Measurements from ENCODE around the gene NPB.

The NPB gene

DNA sequence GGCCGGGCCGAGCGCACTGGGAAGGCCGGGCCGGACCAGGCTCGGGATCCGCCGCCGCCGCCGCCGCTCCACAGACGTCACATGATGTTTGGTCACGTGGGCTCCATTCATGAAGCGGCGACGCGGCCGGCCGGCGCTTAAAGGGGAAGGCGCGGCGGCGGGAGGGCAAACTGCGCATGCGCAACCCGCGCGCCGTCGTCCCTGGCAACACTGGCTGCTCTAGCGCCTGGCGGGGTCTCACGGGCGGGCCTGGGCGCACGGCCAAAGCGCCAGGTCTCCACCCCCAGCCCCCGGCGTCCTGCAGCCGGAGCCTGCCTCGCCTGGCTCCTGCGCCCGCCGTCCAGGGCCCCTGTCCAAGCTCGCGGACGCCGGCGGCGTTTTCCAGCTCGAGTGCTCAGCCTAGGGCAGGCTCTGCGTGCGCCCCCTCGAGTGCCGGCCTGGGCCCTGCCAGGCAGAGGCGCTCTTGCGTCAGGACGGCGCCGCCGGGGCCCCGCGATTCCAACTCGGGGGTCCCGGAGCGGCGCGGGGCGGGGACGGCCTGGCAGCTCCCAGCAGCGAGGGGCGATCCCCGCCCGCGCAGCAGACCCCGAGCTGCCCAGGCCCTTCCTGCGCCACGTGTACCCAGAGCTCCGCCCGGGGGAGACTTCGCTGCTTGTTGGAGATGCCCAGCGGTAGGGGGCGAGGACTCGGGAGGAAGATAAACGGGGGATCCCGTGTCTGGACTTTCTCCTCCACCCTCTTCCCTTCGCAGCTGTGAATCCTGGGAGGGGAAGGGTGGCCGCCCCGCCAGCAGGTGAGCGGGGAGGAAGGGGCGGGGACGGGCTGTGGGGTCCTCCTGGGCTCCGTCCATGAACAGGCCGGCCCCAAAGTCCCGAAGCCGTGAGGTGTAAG, 25.9 kb downstream of the NPB start, which contains the start of gene MAFG:
Gene MAFG, minus strand, starts transcription at position 83 of the 891 bp plus-strand sequence. CDS start 4,550 bp downstream, outside the sequence.
- peak; percentile 98 for DNase-seq (ENCODE audit: extremely low spot score)
- ChIA-PET CTCF (interaction anchor here (0.7 to 1.8 kb wide), 4 partner anchors 9 to 365 kb away, joined by 3 to 6 read pairs (median 4); partner anchors contain the start of gene PYCR1), POLR2A (interaction anchor here (0.6 to 5.2 kb wide), 9 partner anchors 9 to 94 kb away, joined by 3 to 37 read pairs (median 8); partner anchors contain the start of genes ANAPC11, ARHGDIA, MCRIP1 and NOTUM)
- peak; percentile 41; the same call in 1 of the 2 replicates for TF ChIP-seq LEF1 (IDR thresholded peaks at IDR 0.05; ENCODE audit: borderline replicate concordance)
- no peak for TF ChIP-seq NFRKB (IDR thresholded peaks at IDR 0.05)
- peak; percentile 42; the same call in 1 of the 2 replicates for TF ChIP-seq L3MBTL2 (conservative IDR thresholded peaks at IDR 0.05)

DNA sequence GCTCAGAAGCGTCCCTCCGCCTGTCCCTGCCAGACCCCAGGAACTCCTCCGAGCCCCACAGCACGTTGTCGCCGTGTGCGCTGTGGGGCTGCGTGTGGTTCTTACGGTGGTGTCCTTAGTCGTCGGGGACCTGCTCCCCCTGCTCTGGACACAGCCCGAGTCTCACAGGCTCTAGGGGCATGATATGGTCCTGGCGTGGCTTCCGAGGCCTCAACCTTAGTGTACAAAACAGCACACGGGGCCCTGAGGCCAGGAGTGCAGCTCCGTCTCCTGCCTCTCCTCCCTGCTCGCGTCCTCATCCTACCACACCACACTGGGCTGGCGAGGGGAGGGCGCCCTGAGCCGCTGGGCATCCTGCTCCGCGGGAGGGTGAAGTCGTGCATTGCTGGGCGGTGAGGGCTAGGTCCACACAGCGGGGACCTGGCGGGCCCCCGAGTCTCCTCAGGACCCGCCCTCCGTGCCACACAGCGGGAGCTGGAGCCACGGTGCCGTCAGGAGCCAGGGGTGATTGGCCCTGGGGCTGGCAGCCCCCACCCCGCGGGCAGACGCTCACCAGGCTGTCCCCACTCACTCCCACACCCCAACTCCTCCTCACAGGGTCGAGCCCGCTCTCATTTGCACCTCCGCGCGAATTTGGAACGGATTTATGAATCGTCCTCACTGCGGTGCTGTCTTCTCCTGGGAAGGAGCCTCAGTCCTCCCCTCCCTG, 26.7 kb downstream of the NPB start:
- TF ChIP-seq ARNT (IDR thresholded peaks at IDR 0.05) (no peak), SP1 (IDR thresholded peaks at IDR 0.05) (no peak), L3MBTL2 (conservative IDR thresholded peaks at IDR 0.05) (0 out of 2 replicates have a peak, but pooled peaks have one; percentile 6), BHLHE40 (IDR thresholded peaks at IDR 0.05; ENCODE audit: borderline replicate concordance) (no peak), ELF4 (IDR thresholded peaks at IDR 0.05) (no peak), HDGF (IDR thresholded peaks at IDR 0.05; ENCODE audit: borderline replicate concordance) (0 out of 2 replicates have a peak, but pooled peaks have one; percentile 13), FOXK2 (IDR thresholded peaks at IDR 0.05) (no peak), FOXA1 (IDR thresholded peaks at IDR 0.05) (no peak), ZNF384 (IDR thresholded peaks at IDR 0.05) (no peak), TARDBP (IDR thresholded peaks at IDR 0.05) (no peak), NFRKB (IDR thresholded peaks at IDR 0.05) (no peak), CTBP1 (IDR thresholded peaks at IDR 0.05; ENCODE audit: borderline replicate concordance) (no peak), SUZ12 (IDR thresholded peaks at IDR 0.05) (no peak), LEF1 (IDR thresholded peaks at IDR 0.05; ENCODE audit: borderline replicate concordance) (no peak)
- TF ChIP-seq, protein P1, sequence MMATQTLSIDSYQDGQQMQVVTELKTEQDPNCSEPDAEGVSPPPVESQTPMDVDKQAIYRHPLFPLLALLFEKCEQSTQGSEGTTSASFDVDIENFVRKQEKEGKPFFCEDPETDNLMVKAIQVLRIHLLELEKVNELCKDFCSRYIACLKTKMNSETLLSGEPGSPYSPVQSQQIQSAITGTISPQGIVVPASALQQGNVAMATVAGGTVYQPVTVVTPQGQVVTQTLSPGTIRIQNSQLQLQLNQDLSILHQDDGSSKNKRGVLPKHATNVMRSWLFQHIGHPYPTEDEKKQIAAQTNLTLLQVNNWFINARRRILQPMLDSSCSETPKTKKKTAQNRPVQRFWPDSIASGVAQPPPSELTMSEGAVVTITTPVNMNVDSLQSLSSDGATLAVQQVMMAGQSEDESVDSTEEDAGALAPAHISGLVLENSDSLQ (IDR thresholded peaks at IDR 0.05), result no peak
- no peak for DNase-seq (ENCODE audit: extremely low spot score)
- CTCF ChIA-PET, result interaction anchor here (0.7 to 1.8 kb wide), 3 partner anchors 8 to 364 kb away, joined by 3 to 6 read pairs (median 4); partner anchors contain the start of gene PYCR1
- POLR2A ChIA-PET, result interaction anchor here (0.6 to 5.2 kb wide), 9 partner anchors 8 to 95 kb away, joined by 3 to 37 read pairs (median 4); partner anchors contain the start of genes ARHGDIA, MCRIP1, NOTUM and PYCR1

DNA sequence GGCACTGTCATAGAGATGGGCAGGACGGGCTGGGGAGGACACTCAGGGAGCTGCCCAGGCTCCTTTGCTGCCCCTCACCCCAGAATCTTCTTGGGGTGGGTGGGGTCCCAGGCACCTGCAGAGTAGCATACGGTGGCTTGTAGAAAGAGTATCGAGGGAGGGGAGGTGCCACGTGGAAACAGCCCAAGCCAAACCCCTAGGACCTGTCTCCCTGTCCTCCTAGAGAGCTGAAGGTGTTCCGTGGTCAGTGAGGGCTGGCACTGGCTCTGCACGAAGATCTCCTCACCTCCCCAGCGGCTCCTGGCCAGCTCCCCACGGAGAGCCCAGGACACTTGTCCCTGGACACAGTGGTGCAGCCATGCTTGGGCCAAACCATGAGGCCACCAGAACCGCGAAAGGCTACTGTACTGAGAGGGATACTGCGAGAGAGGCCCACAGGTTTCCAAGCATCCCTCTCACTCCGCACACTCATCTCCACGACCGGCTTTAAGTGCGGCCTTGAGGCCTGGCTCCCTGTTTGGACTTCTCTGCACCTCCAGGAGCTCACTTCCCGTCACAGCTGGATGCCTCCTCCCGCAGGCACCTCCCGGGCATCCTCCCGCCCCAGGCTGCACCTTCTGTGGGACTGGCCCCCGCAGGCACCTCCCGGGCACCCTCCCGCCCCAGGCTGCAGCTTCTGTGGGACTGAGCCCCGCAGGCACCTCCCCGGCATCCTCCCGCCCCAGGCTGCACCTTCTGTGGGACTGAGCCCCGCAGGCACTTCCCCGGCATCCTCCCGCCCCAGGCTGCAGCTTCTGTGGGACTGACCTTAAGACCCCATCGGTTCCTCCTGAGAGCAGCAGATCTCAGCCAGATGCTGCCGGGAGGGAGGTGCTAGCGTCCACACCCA, 27.5 kb downstream of the NPB start:
- TF ChIP-seq TARDBP (IDR thresholded peaks at IDR 0.05) (no peak), BHLHE40 (IDR thresholded peaks at IDR 0.05; ENCODE audit: borderline replicate concordance) (no peak), SUZ12 (IDR thresholded peaks at IDR 0.05) (no peak), FOXM1 (IDR thresholded peaks at IDR 0.05; ENCODE audit: borderline replicate concordance) (no peak), FOXK2 (IDR thresholded peaks at IDR 0.05) (no peak), LEF1 (IDR thresholded peaks at IDR 0.05; ENCODE audit: borderline replicate concordance) (no peak), HDGF (IDR thresholded peaks at IDR 0.05; ENCODE audit: borderline replicate concordance) (no peak), SP1 (IDR thresholded peaks at IDR 0.05) (no peak), L3MBTL2 (conservative IDR thresholded peaks at IDR 0.05) (no peak), ELF4 (IDR thresholded peaks at IDR 0.05) (no peak), ARNT (IDR thresholded peaks at IDR 0.05) (no peak), ZNF384 (IDR thresholded peaks at IDR 0.05) (no peak), CTBP1 (IDR thresholded peaks at IDR 0.05; ENCODE audit: borderline replicate concordance) (no peak), NFRKB (IDR thresholded peaks at IDR 0.05) (no peak), FOXA1 (IDR thresholded peaks at IDR 0.05) (no peak)
- TF ChIP-seq, protein P1 (IDR thresholded peaks at IDR 0.05), result no peak
- CTCF ChIA-PET, result interaction anchor here (1.8 kb wide), 1 partner anchor 30 kb away, joined by 6 read pairs; no protein-coding TSS in a partner anchor
- POLR2A ChIA-PET, result interaction anchor here (0.6 to 5.2 kb wide), 4 partner anchors 8 to 60 kb away, joined by 3 to 26 read pairs (median 6); partner anchors contain the start of gene ARHGDIA
- no peak for DNase-seq (ENCODE audit: extremely low spot score)

DNA sequence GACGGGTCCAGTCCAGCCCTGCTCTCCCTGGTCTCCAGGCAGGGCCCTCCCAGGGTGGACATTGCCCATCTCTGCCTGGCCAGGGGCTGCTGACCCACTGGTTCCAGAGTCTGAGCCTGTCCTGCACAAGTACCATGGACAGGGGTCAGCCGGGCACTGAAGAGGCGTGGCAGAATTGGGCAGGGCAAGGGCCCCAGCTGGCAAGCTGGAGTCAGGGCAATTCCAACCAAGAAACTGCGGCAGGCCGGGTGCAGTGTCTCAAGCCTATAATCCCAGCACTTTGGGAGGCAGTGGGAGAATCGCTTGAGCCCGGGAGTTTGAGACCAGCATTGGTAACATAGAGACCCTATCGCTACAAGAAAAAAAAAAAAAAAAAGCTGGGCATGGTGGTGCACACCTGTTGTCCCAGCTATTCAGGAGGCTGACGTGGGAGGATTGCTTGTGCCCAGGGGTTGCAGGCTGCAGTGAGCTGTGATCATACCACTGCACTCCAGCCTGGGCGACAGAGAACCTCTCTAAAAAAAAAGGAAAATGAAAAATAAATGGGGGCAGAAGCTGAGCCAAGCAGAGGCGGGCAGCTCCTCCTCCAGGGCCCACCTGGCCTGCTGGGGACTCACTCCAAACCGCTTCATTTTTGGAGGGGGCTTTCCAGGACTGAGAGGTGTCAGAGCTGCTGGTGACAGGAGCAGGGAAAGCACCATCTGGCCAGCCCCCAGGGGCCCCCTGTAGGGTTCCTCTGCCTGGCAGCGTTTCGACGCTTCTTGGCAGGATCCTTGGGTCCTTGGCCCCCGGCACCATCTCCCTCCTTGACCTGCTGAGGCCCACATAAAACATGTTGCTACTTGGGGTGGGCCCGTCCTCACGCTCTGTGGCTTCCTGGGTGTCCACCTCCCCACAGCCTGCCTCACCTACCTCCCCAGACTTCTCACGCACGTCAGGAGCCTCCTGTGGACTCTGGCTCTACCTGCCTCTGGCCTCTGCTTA, 28.4 kb downstream of the NPB start:
- TF ChIP-seq, protein P1 (IDR thresholded peaks at IDR 0.05), result no peak
- TF ChIP-seq FOXK2 (IDR thresholded peaks at IDR 0.05) (no peak), ELF4 (IDR thresholded peaks at IDR 0.05) (no peak)
- POLR2A ChIA-PET, result interaction anchor here (1.1 to 5.2 kb wide), 4 partner anchors 7 to 60 kb away, joined by 4 to 26 read pairs (median 9); partner anchors contain the start of gene ARHGDIA
- no peak for DNase-seq (ENCODE audit: extremely low spot score)
- CTCF ChIA-PET, result interaction anchor here (0.5 kb wide), 1 partner anchor 100 kb away, joined by 5 read pairs; no protein-coding TSS in a partner anchor
